Measurements from ENCODE around the gene TNFSF13B.

GRCh38 chr13:108315991-108316390 lies 46.5 kb downstream of the TNFSF13B start:
- TF ChIP-seq POLR2AphosphoS5 (IDR thresholded peaks at IDR 0.05) (no peak), POLR2A (IDR thresholded peaks at IDR 0.05) (no peak), EP300 (IDR thresholded peaks at IDR 0.05) (no peak)
- TF ChIP-seq, protein P1, sequence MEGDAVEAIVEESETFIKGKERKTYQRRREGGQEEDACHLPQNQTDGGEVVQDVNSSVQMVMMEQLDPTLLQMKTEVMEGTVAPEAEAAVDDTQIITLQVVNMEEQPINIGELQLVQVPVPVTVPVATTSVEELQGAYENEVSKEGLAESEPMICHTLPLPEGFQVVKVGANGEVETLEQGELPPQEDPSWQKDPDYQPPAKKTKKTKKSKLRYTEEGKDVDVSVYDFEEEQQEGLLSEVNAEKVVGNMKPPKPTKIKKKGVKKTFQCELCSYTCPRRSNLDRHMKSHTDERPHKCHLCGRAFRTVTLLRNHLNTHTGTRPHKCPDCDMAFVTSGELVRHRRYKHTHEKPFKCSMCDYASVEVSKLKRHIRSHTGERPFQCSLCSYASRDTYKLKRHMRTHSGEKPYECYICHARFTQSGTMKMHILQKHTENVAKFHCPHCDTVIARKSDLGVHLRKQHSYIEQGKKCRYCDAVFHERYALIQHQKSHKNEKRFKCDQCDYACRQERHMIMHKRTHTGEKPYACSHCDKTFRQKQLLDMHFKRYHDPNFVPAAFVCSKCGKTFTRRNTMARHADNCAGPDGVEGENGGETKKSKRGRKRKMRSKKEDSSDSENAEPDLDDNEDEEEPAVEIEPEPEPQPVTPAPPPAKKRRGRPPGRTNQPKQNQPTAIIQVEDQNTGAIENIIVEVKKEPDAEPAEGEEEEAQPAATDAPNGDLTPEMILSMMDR (IDR thresholded peaks at IDR 0.05) = no peak
